B cell (primary cell): ENCODE data around the gene SYNGR3. TPM values are rescaled to one million over a fixed set of nuclear protein-coding genes. Genes with fewer than 3 reads are reported as not detected.

Source experiments
- ATAC-seq: fragments of 200-7000 bp; cut with Tn5 transposase; one replicate; pipeline ENCODE4 v1.10.0; 2021; ENCODE audit warnings: low read depth, mild to moderate bottlenecking, moderate number of reproducible peaks, moderate library complexity
- CTCF ChIA-PET: fragments of 350-600 bp; sonication (Branson Sonifier 250); formaldehyde crosslinking; loops from one replicate; lab custom pipeline; 2021; ENCODE audit warnings: antibody characterized with exemption, inconsistent platforms; lab: Charles Lee
- POLR2A ChIA-PET: fragments of 350-600 bp; sonication (Branson Sonifier 250); formaldehyde crosslinking; loops from one replicate; lab custom pipeline; 2021; ENCODE audit warnings: antibody characterized with exemption; lab: Charles Lee
- DNase-seq: peaks from one replicate; pipeline ENCODE4 v3.0.0; 2013
- H2AFZ ChIP-seq: 2 replicates; pipeline ENCODE4 v1.6.1; 2012; ENCODE audit warnings: mild to moderate bottlenecking, low read depth, low read length; ENCODE audit not compliant: insufficient read depth, poor library complexity, severe bottlenecking
- H3K27ac ChIP-seq, 2 donors: 1 replicate in 1 of 2; 2 replicates in 1 of 2; pipeline ENCODE4 v1.5.1; 2012 to 2013; ENCODE audit warnings: low read length in 2 of 2, mild to moderate bottlenecking in 2 of 2, moderate library complexity in 1 of 2
- H3K27me3 ChIP-seq, 4 experiments: fragments of 200-600 bp in 1 of 4; sonication (generic) in 1 of 4; replicated peaks in 1 of 4; 1 replicate in 2 of 4; 2 replicates in 2 of 4; pipeline versions ENCODE4 v1.6.1 to v1.7.0; 2013 to 2016; ENCODE audit warnings: low read length in 3 of 4, mild to moderate bottlenecking in 2 of 4, mixed read lengths in 1 of 4, moderate library complexity in 1 of 4; ENCODE audit not compliant: insufficient read depth in 4 of 4, control insufficient read depth in 3 of 4; ENCODE audit errors: control extremely low read depth in 1 of 4
- H3K36me3 ChIP-seq, 2 experiments: replicated peaks in 1 of 2; 1 replicate in 1 of 2; 2 replicates in 1 of 2; pipeline versions ENCODE4 v1.6.1 to v1.7.1; 2013; ENCODE audit warnings: low read length in 1 of 2; ENCODE audit not compliant: insufficient read depth in 2 of 2, control insufficient read depth in 1 of 2; ENCODE audit errors: control extremely low read depth in 1 of 2, extremely low read depth in 1 of 2
- H3K4me1 ChIP-seq, 2 donors: fragments of 200-600 bp in 1 of 2; sonication (generic) in 1 of 2; 1 replicate in 1 of 2; 2 replicates in 1 of 2; pipeline versions ENCODE4 v1.5.1 to v1.6.1; 2013 to 2017; ENCODE audit warnings: low read length in 2 of 2; ENCODE audit not compliant: control insufficient read depth in 2 of 2, insufficient read depth in 2 of 2
- H3K4me2 ChIP-seq: replicated peaks from 2 replicates; pipeline ENCODE3; 2012; ENCODE audit warnings: mild to moderate bottlenecking, low read depth, low read length; ENCODE audit not compliant: poor library complexity, severe bottlenecking
- H3K4me3 ChIP-seq, 5 experiments: fragments of 200-600 bp in 1 of 5; sonication (generic) in 1 of 5; 1 replicate in 3 of 5; 2 replicates in 2 of 5; pipeline versions ENCODE4 v1.5.1 to v1.7.0; 2011 to 2016; ENCODE audit warnings: low read length in 4 of 5, mild to moderate bottlenecking in 4 of 5, low read depth in 2 of 5, control low read depth in 1 of 5, moderate library complexity in 1 of 5; ENCODE audit not compliant: insufficient read depth in 1 of 5; ENCODE audit errors: control extremely low read depth in 1 of 5, extremely low read depth in 1 of 5
- H3K79me2 ChIP-seq: fragments of 200-600 bp; sonication (generic); one replicate; pipeline ENCODE4 v1.6.0; 2016; ENCODE audit warnings: low read length; ENCODE audit not compliant: control insufficient read depth, insufficient read depth
- H3K9ac ChIP-seq: fragments of 200-600 bp; sonication (generic); 2 replicates; pipeline ENCODE4 v1.6.1; 2017; ENCODE audit warnings: mild to moderate bottlenecking, low read length, moderate library complexity
- H3K9me3 ChIP-seq, 3 donors: one replicate each; pipeline versions ENCODE4 v1.6.1 to v1.7.1; 2013; ENCODE audit warnings: low read length in 2 of 3; ENCODE audit not compliant: control insufficient read depth in 2 of 3, insufficient read depth in 1 of 3; ENCODE audit errors: control extremely low read depth in 1 of 3
- H4K20me1 ChIP-seq: 2 replicates; pipeline ENCODE4 v1.6.0; 2012; ENCODE audit warnings: mild to moderate bottlenecking, low read length; ENCODE audit not compliant: insufficient read depth, control insufficient read depth, poor library complexity, severe bottlenecking
- H3K27ac Mint-ChIP-seq: one replicate; pipeline ENCODE4 v1.8.0; 2021; ENCODE audit warnings: mixed read lengths
- H3K27me3 Mint-ChIP-seq: one replicate; pipeline ENCODE4 v1.8.0; 2021; ENCODE audit warnings: mixed read lengths
- H3K4me1 Mint-ChIP-seq: one replicate; pipeline ENCODE4 v1.8.0; 2021; ENCODE audit warnings: mixed read lengths
- H3K4me3 Mint-ChIP-seq: one replicate; pipeline ENCODE4 v1.8.0; 2021; ENCODE audit warnings: mixed read lengths
- H3K9me3 Mint-ChIP-seq: one replicate; pipeline ENCODE4 v1.8.0; 2022; ENCODE audit warnings: mixed read lengths; ENCODE audit not compliant: insufficient read depth
- EZH2 ChIP-seq: IDR thresholded peaks from 2 replicates; pipeline ENCODE4 v1.6.1; 2012; ENCODE audit warnings: borderline replicate concordance, low read depth, mild to moderate bottlenecking, moderate library complexity, low read length; ENCODE audit not compliant: insufficient read depth, poor library complexity, severe bottlenecking
- WGBS: methylation state at CpG from one replicate; pipeline ENCODE4 v1.1.5; 2013; ENCODE audit warnings: missing lambda C conversion rate; ENCODE audit not compliant: insufficient coverage; 5-methylcytosine and 5-hydroxymethylcytosine counted together
- intact Hi-C: fragments of 100-400 bp; cut with micrococcal nuclease; formaldehyde crosslinking; loops from one replicate; pipeline ENCODE4 v1.10.0; 2022
- polyA plus RNA-seq: library from polyadenylated mRNA; depleted of rRNA; stranded (reverse); fragments of >200 nt; gene quantifications from 2 replicates; pipeline ENCODE4 v1.2.3, GENCODE V29; 2012
- total RNA-seq, 2 donors: library from RNA; stranded (reverse); fragments of 120-200 nt in 1 of 2; gene quantifications; 1 replicate in 1 of 2; 2 replicates in 1 of 2; pipeline versions ENCODE4 v1.2.3 to v1.2.4, GENCODE V29; 2013 to 2022
- TF ChIP-seq, protein P1 (sequence below): fragments of 200-600 bp; IDR thresholded peaks from one replicate; pipeline ENCODE4 v1.8.0; 2022; ENCODE audit warnings: antibody characterized with exemption, mild to moderate bottlenecking

The SYNGR3 gene
- total and polyA plus RNA-seq, 2 donors (not counting 1 experiment from before 2014, with no cell fraction given): 19.5 to 19.8 TPM

DNA sequence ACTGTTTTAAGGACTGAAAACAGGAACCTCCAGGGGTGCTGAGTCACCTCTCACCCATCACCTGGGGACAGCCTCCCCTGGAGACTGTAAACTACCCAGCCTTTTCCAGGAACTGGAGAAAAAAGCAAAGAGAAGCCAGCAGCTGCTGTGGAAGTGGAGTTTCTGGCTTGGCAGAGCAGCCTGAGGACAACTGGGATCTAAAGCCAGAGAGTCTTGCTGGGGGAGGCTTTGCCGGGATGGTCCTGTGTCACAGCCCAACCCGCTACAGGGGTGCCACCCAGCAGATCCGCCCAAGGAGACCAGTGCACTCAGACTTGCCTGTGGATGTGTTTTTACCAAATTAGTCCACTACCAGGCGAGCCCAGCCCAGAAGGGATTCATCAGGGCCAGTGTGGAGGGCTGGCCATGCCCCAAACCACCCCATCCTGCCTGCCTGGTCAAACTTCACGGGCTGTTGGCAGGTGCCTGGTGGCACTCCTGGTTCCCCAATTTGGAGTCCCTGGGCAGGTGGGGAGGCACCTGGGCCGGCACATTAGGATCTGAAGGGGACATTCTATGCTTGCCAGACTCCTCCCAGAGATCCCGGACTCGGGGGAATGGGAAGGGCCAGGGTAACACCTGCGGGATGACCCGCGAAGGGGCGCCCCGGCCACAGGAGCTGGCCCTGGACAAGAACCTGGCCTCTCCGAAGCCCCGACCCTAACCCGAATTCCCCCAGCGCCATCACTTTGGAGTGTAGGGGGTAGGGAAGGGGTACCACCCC is 47.5 kb upstream of the SYNGR3 start:
- peak overlapping the region in 1 of 2 donors; percentile 45 for H3K27ac ChIP-seq
- CTCF ChIA-PET: interaction anchor here (1.7 kb wide), 1 partner anchor 14 kb away, joined by 5 read pairs; no protein-coding TSS in a partner anchor
- ATAC-seq: no peak

More for the DNA sequence above, 47.5 kb upstream of the SYNGR3 start:
- Mint-ChIP-seq H3K27ac (peak overlapping the region; percentile 37), H3K9me3 (no peaks in the 10 kb centered on the region), H3K4me1 (peaks cover 21% of the 10 kb centered on the region), H3K27me3 (no peaks in the 10 kb centered on the region), H3K4me3 (peak overlapping the region; percentile 90)
- POLR2A ChIA-PET: interaction anchor here (0.8 to 0.9 kb wide), 2 partner anchors 10 to 49 kb away, joined by 3 read pairs; no protein-coding TSS in a partner anchor
- Histone ChIP-seq H4K20me1 (no peaks in the 10 kb centered on the region), H3K9me3 (no peaks in the 10 kb centered on the region), H3K36me3 (peaks cover 0 to 12% of the 10 kb centered on the region in 2 experiments), H3K4me3 (peak overlapping the region; percentile 42 to 83 (median 73)), H3K27me3 (no peaks in the 10 kb centered on the region), H2AFZ (peak overlapping the region; percentile 91), H3K9ac (peak overlapping the region; percentile 82), H3K4me2 (peak overlapping the region; percentile 81), H3K79me2 (no peaks in the 10 kb centered on the region), H3K4me1 (peaks cover 14 to 19% of the 10 kb centered on the region in 2 donors)
- TF ChIP-seq, protein P1, sequence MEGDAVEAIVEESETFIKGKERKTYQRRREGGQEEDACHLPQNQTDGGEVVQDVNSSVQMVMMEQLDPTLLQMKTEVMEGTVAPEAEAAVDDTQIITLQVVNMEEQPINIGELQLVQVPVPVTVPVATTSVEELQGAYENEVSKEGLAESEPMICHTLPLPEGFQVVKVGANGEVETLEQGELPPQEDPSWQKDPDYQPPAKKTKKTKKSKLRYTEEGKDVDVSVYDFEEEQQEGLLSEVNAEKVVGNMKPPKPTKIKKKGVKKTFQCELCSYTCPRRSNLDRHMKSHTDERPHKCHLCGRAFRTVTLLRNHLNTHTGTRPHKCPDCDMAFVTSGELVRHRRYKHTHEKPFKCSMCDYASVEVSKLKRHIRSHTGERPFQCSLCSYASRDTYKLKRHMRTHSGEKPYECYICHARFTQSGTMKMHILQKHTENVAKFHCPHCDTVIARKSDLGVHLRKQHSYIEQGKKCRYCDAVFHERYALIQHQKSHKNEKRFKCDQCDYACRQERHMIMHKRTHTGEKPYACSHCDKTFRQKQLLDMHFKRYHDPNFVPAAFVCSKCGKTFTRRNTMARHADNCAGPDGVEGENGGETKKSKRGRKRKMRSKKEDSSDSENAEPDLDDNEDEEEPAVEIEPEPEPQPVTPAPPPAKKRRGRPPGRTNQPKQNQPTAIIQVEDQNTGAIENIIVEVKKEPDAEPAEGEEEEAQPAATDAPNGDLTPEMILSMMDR: no peak
- TF ChIP-seq EZH2: no peak
- 19% methylated on average over 12 of the region's 17 CpGs for WGBS
- DNase-seq: peak; percentile 46
- intact Hi-C loops: loop anchor here (1.0 to 10.0 kb wide), 2 partner anchors 13 to 53 kb away; no protein-coding TSS in a partner anchor
